HG03521 (cell line): ENCODE data around the gene SOCS2.

ENCODE experiments used
- ATAC-seq: cut with Tn5 transposase; IDR thresholded peaks from one replicate; pipeline ENCODE4 v1.9.1; 2021; ENCODE audit warnings: mild to moderate bottlenecking, moderate library complexity; ENCODE audit not compliant: unreplicated experiment

Gene SOCS2

DNA sequence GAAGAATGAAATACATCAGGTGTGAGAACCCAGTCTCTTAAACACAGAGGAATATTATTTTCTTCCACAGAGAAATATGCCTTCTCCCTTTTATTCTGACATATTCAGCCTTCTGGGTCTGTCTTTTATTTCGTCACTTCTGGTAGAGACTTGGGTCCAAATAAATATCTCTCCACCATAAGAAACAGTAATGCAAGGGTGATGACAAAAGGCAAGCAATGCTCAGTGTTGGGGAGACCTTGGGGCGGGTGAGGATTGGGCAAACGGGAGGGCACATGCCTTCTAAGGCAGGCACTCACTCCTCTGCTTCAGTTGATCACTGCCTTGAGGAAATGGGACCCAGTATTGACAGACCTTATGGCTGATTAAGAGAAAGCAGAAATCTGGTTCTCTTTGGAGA lies 6.7 kb upstream of the SOCS2 start:
- no peak for ATAC-seq

DNA sequence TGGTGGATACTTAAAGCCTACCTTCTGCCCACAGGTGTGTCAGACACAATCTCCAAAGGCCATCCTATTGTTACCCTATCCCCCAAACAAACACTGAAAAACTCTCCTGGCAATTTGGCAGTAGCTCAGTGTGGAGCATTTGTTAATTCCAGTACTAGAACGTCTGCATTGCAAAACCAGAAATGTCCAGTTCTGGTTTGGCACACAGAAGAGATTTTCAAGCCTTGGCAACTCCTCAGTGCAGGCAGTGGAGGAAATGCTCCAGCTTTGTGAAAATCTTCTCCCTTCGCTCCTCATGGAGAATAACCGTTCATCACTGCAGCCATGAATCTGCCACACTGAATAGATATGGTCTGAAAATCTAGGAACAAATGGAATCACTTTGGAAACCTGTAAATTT lies 5.3 kb upstream of the SOCS2 start:
- no peak for ATAC-seq

DNA sequence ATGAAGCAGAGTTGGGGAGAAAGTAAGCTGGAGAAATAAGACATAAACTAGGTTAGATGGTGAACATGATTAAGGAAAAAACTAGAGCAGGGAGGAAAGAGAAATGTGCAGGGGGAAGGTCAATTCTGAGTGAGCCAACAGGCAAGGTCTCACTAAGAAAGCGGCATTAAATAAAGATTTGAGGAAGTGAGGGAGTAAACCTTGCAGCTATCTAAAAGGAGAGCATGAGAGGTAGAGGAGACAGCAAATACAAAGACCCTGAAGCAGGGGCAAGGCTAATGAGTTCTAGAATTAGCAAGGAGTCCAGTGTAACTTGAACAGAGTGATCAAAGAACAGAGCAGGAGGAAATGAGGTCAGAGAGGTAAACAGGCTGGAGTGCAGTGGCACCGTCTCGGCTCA lies 4.4 kb upstream of the SOCS2 start:
- ATAC-seq: no peak

DNA sequence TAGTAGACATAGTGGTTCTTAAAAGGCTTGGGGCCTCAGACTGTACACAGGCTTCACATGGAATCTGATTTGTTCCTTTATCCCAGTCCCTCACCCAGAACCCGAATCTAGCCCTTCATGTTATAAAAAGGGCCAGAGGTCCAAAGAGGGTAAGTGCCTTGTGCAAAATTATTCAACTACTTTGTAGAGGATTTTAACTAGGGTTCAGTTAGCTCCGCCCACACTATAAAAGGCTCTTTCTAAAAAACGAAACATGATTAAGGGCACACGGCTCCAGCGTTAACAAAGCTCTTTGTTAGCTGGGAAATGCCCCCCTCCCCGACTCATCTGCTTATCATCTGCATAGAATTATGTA lies 3.2 kb upstream of the SOCS2 start:
- ATAC-seq: no peak

DNA sequence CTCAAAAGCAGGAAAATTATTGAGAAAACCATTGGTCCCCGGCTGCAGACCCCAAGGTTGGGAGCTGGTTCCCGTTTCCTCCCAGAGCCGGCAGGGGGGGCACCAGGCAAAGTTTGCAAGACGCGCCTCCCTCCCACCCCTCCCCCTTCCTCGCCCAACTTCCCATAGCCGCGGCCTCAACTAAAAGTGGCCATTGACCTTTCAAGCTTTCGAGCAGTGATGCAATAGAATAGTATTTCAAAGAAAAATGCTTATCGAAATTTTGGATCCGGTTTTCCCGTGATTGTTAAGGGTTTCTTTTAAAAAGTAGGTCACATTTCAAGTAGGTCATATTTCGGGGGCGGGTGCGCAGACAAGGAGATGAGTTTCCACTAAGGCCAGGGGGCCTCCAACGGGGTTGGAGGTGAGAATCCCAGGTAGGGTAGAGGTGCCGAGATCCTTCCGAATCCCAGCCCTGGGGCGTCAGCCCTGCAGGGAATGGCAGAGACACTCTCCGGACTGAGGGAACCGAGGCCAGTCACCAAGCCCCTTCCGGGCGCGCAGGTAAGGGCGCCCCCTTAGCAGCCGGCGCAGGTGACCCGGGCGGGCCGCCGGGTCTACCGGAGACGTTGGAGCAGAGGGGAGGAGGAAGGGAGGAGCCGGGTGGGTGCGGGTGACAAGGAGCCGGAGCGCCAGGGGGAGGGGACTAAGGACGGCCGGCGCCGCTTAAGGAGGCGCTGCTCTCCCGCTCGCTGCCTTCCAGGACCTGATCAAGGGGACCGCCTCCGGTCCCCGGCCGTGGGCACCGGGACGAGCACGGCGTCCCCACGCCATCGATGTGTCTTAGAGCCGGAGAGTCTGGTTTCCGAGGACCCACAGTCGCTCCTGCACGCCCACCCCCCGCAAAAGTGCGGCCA lies 2.6 kb upstream of the SOCS2 start:
- ATAC-seq: peak; percentile 34

DNA sequence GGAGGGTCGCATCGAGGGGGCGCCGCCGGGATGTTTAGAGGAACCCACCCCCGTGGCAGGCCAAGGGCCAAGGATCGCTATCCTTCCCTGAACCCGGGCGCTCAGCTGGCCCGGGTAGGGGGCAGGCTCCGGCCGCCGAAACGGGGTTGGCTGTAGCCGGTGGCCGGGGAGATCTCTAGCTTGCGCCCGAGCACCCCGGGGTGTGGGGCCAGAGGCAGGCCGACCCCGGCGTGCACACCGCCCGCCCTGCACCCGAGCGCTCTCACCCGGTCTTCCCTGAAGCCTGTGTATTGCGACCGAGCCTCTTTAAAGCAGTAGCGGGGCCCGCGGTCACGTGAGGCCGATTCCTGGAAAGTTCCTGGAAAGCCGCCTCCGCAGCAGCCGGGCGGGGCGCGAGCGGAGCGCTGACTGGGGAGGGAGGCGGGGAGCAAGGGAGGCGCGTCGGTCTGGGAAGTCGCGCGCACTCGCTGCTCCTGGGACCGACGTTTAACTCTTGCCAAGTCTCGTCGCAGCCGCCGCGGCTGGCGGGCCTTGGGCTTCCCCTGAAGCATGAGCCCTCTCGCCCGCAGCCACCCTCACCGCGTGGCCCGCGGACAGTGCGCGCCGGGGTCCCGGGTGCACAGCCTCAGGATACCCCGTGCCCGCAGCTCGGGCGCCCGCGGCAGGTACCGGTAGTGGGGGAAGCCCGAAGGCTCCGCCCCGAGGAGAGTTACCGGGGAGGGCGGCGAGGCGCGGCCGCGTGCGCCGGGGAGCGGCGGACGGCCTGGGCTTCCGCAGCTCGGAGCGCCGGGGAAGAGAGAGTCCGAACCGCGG lies 1.7 kb upstream of the SOCS2 start:
- ATAC-seq: peak; percentile 40

DNA sequence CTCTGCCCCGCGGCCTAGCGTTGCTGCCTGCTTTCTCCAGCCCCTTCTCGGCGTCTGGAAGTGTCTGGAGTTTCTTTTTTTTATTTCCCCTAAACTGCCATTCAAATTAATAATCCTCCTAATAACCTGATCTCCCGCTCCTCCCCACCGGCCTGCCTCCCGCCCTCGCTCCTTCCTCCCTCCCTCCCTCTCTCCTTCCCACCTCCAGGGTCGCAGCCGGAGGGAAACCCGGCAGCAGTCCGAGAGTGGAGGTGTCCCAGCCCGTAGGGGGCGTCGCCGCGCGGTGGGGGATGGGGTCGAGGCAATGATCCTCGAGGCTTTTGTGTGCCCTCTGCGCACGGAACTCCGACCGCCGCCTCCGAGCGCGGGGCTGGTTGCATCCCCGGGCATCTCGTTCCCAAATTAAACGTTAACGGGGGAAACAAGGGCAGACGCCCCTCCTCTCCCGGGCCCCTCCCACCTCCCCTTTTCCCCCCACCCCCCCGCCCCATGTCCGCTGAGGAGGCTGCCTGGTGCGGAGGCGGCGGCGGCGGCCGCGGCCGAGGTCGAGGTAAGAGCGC lies 1.0 kb upstream of the SOCS2 start:
- ATAC-seq: no peak

DNA sequence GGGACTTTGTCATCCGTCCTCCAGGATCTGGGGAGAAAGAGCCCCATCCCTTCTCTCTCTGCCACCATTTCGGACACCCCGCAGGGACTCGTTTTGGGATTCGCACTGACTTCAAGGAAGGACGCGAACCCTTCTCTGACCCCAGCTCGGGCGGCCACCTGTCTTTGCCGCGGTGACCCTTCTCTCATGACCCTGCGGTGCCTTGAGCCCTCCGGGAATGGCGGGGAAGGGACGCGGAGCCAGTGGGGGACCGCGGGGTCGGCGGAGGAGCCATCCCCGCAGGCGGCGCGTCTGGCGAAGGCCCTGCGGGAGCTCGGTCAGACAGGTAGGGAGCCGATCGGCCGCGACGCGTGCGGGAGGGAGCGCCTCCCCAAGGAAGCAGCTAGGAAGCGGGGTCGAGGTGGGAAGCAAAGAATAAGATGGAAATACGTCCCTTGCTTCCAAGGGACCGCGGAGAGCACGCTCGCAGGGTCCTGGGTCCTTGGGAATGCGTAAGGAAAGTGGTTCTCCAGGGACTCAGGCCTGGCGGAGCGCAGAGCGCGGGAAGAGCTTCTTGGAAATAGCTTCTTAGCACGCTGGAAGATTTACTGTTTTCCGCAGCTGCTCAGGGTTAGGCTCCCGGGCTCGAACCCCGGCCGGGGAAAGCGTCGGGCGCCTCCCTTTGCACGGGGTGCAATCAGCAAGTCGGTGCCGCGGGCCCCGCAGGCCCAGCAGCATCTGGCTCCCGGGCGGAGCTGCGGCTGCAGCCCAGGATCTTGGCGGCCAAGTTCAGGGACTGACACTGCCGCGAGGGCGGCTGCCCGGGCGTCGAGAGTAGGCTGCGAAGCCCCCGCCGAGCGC lies 457 bp downstream of the SOCS2 start:
- ATAC-seq: no peak

DNA sequence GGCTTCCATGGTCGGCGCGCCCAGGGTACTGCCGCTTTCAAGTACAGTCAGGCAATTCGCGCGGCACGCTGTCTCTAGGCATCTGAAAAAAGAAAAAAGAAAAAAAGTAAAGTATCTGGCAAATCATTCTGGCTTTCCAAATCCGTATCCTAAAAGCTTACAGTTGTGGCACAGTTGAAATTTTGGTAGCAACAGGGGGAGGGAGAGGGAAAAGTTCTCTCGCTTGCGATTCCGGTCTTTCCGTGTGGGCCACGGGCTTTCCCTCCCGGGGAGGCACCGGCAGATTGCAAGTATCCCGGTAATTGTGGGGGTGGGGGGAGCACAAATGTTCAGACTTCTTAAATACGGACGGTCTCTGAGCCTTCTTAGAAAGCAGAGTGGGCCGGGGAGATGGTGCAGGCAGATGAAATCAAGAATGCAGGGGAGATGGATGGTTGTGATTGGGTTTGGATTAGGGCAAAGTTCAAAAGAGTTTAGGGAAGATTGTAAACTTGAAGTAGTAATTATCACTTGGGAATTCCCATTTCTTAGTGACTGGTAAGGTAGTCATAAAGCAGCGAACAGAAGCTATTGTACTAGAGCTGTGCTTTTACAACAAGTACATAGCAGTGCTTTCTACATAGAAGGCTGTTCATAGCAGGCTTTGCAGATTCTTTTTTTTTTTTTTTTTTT lies 1.2 kb downstream of the SOCS2 start:
- no peak for ATAC-seq

DNA sequence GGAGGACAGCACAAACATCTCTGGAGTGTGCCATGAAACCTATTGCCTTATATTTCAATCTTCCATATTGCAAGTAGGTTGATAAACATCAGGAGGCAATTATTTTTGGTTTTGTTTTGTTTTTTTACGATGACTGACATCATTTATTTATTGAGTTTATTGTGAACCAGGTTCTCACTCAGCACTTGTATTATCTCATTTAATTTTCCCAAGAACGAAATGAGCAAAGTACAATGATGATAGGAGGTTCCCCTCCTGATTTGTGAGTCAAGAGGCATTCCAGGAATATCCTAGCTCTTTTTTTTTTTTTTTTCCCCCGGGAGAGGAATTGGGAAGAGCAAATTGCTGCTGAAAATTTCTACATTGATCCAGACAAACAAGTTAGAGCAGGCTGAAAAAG lies 4.7 kb downstream of the SOCS2 start:
- ATAC-seq: no peak

DNA sequence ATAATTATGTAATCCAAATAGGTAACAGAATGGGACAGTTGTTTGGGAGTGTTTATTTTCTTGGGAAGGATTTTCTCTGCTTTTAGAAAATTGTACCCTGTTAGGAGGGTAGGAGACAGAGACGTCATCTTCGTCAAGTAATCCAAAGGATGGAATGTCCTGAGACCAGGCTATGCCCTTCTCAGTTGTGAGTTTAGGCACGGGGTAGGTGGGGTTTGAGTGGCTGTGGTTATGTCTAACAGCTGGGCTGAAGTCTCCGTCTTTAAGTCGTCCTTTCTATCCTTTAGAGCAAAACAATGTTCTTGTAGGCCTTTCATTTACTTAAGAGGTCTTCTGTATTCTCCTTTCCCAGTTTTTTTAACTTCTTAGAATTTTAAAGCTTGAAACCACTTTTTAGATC lies 5.7 kb downstream of the SOCS2 start:
- ATAC-seq: no peak

DNA sequence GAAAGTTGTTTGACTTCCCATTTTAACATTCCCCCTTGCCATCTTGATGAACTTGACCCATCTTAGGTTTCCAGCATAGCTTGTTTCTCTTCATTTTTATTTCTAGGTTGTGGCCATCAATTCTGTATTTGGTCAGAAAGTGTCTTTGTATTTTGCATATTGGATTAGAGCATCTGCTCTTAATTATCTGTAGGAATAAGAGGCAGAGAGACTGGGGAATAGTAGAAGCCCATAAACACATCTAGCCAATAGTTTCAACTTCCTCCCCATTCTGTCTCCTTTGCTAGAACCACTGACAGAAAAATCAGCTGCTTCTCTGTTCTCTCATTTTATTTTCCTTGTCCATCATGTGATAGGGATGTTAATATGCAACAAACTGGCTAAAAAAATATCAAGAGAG lies 8.2 kb downstream of the SOCS2 start:
- no peak for ATAC-seq

DNA sequence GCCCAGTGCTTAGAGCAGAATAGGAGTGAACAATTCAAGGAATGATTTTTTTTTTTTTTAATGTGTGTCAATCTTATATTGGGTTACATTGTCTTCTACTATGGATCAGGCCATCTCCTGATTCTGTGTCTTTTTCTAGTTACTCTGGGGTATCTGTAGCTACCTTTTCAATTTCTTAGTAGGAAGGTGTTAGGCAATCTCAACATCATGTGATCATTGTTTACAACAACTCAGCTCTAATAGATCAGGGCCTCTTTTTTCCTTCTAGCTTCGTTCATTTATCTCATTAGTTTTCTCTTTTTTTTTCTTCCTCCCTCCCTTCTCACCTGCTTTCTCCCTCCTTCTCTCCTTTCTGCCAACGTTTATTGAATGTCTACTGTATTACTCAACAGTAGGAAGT lies 8.9 kb downstream of the SOCS2 start:
- no peak for ATAC-seq

DNA sequence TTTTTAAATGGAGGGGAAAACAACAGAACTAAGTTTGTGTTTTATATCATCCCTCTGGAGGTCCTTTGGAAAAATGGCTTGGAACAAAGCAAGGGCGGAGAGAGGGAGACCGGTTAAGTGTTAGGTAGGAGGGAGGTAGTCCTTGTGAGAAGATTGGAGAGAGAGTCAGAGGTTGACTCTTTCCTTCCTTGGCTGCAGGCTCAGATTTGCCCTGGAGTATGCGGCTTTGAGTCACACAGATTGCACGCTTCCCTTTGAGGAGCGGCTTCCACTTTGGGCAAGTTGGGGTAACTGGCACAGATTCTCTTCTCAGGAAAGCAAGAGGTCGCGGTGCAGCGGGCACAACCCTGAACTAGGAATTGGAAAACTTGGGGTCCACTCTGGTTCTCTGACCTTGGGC lies 9.9 kb downstream of the SOCS2 start:
- no peak for ATAC-seq

DNA sequence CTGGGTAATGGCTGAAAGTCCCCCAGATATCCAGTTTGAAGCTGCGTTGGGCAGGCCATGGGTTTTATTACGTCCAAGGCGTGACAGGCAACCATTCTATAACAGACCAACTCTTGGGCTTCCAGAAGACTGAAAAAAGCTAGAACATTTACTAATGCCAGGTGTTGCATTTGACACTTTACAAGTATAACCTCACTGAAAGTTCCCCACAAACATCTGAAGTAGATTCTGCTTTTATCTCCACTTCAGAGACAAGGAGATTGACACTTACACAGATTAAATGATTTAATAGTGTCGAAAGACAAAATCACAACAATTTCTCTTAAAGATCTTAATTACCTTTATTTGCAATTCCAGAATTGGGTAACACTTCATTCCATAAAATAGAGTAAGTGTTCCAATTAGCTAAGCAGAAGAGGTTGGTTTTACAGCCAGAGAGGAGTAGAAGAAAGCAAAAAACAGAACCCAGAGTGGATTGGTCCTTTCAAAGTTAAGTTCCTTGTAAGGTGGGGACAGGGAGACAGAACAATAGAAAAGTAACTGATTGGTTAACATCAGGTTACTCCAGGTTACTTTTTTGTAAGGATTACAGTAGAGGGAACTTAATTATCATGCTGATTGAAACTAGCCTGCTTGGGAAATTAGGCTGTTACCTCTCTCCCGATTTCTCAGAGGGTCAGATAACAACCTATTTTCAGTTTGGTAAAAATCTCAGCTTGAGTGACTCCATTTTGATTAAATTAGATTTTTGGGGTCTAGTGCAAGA lies 11.3 kb downstream of the SOCS2 start:
- ATAC-seq: no peak

DNA sequence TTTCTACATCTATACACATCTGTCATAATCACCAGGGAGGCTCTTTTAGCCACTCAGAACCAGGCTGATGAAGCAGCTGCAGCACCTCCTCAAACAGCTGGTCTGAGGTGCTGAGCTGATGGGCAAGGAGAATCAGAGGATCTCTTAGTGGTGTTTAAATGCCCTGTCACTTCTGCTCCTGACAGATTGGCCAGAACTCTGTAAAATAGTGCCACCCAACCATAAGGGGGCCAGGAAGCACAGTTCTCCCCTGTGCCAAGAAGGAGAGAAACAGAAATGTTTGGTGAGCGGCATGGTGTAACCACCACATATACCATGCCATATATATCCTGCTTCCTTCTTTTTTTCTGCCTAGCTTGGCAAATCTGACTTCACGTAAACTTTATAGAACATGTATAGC lies 12.8 kb downstream of the SOCS2 start:
- ATAC-seq: no peak

DNA sequence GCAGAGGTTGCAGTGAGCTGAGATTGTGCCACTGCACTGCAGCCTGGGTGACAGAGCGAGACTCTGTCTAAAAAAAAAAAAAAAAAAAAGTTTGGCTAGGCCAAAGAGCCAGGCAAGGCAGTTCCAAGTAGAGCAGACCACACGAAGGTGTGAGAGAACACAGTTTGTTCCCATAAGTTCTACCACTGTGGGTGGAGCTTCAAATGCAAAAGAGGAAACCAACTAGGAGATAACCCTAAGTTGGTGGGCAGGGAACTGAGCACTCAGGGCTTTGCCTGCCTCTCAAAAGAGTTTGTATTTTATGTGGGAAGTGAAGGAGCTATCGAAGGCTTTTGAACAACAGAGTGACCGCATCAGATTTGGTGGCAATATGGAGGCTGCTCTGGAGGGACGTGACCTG lies 15.1 kb downstream of the SOCS2 start:
- ATAC-seq: no peak

DNA sequence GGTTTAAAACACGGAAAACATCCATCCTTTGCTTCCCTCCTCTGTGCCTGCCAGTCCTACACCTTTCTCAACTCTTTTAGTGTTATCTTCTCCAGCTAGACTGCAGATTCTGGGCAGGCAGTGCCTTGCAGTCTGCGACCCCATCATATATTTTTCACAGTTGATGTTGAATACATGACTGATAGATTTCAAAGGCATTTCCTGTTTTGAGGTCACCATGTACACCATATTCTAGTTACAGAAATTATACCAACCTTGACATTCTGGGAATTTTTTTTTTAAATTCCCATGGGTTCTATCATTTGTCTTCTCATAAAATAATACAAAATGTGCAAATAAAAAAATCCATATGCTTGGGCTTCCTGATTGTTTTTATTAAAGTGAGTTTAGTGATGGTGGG lies 16.6 kb downstream of the SOCS2 start:
- no peak for ATAC-seq

DNA sequence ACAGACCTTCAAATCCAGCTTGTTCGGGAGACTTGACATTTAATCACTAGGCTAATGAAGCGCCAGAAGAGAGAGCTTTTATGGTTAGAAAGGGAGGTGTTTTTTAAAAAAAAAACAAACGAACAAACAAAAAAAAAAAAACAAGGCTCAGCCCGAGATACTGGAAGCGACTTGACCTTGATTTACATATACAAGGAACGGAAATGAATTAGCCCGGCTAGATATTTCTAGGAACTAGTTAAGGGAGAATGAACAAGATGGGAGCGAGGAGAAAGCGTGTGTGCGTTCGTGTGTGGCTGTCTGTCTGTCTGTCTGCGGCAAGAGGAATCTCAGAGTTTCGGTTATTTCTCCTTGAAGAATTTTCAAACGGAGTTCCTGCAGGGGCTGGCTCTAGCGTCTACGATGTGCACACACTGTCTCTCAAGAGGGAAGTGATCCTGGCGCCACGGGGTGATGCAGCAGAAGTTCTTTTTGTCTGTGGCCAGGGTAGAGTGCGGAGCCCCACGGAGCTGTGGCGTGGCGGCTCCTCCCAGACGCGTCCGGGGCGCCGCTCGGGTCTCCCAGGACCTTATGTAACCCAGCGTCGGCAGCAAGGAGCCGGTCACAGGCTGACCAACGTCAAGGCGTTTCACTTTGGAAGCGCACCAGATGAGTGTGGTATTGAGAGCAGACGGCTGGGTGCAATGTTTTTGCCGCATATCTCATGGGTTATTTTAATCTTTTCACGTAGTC lies 18.8 kb downstream of the SOCS2 start:
- ATAC-seq: no peak
